ENCODE results near the gene NEK4.

The NEK4 gene

DNA sequence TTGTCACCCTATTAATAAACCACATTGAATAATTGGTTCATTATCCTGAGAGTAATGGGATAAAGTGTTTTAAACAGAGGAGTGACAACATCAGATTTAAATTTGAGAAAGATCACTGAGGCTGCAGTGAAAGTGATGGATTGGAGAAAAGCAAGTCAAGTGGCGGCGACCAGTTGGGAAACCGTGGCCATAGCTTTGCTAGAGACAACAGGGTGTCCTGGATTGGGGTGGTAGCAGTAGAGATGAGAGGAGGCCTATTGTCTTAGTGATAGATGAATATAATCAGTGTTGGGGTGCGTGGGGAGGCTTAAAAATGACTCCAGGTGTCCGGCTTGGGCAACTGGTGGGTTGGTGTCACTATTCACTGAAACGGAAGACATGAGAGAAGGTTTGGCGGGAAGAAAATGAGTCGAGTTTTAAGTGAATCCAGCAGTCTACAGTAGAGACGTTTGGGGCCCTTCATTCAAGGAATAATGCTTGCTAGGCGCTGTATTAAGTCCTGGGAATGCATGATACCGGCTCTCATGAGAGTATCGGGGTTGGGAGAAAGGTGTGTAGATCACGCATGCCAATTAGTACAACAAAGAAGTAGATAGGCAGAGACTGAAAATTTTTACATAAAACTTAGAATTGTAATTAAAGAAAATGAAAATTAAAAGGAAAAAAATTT, 819 bp downstream of the NEK4 start:
- Histone ChIP-seq H3K27me3 (ENCODE audit: insufficient read depth, low read depth, severe bottlenecking) (no peaks in the 10 kb centered on the region), H3K9me3 (ENCODE audit: severe bottlenecking) (no peaks in the 10 kb centered on the region), H3K27ac (peak overlapping the region; percentile 79), H3K36me3 (peaks cover 28% of the 10 kb centered on the region), H3K4me3 (ENCODE audit: low read depth, low read length) (peak overlapping the region; percentile 74)
- DNase-seq, result no peak
- TF ChIP-seq, protein P1, sequence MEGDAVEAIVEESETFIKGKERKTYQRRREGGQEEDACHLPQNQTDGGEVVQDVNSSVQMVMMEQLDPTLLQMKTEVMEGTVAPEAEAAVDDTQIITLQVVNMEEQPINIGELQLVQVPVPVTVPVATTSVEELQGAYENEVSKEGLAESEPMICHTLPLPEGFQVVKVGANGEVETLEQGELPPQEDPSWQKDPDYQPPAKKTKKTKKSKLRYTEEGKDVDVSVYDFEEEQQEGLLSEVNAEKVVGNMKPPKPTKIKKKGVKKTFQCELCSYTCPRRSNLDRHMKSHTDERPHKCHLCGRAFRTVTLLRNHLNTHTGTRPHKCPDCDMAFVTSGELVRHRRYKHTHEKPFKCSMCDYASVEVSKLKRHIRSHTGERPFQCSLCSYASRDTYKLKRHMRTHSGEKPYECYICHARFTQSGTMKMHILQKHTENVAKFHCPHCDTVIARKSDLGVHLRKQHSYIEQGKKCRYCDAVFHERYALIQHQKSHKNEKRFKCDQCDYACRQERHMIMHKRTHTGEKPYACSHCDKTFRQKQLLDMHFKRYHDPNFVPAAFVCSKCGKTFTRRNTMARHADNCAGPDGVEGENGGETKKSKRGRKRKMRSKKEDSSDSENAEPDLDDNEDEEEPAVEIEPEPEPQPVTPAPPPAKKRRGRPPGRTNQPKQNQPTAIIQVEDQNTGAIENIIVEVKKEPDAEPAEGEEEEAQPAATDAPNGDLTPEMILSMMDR (IDR thresholded peaks at IDR 0.05; ENCODE audit: low read depth, low read length), result no peak

DNA sequence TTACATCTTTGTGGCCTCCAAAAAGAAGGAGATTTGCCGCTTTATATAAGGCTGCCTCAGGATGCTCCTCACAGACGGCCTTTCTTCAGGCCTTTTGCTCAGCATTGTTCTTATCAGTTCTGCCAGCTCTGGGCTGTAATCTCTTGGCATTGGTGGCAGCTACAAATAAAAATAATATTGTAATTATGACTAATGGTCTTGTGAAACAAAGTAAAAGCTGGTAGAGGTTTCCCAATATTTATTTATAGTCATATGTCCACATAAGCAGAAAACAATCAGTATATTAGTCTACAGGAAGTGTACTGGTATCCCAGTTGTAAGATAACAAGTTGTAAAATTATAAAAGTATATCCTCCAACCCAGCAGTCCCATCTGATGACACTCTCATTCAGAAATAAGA, 7.3 kb downstream of the NEK4 start:
- no peak overlapping the region for H3K4me3 ChIP-seq (ENCODE audit: low read depth, low read length)
- H3K27me3 ChIP-seq (ENCODE audit: insufficient read depth, low read depth, severe bottlenecking), result no peaks in the 10 kb centered on the region
- no peak overlapping the region for H3K27ac ChIP-seq
- H3K9me3 ChIP-seq (ENCODE audit: severe bottlenecking), result no peaks in the 10 kb centered on the region
- DNase-seq, result no peak
- peaks cover 83% of the 10 kb centered on the region for H3K36me3 ChIP-seq
- TF ChIP-seq, protein P1 (IDR thresholded peaks at IDR 0.05; ENCODE audit: low read depth, low read length), result no peak

DNA sequence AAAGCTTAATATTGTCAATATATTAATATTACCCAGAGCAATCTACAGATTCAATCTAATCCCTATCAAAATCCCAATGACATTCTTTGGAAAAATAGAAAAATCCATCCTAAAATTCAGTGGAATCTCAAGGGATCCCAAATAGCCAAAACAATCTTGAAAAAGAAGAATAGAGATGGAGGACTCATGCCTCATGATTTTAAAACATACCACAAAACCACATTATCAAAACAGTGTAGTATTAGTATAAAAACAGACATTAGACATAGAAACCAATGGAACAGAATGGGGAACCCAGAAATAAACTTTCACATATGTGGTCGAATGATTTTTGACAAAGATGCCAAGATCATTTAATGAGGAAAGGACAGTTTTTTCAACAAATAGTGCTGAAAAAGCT, 14.6 kb downstream of the NEK4 start:
- H3K36me3 ChIP-seq, result peaks cover 76% of the 10 kb centered on the region

DNA sequence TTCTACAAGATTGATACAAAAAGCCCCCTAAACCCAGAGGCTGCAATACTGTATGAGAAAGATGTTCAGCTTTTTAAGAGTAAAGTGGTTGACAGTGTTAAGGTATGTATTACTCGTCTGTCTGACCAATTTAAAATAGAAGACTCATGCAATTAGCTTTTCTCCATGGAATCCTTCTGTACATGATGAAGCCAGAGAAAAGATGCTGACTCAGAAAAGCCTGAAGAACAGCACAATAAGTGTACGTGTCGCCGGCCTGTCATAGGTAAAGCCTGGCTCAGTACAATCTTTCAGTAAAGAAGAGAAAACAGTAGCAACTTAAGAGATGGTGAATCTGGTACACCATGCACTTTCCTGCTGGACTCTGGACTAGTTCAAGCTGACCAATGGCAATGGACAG, 16.4 kb downstream of the NEK4 start:
- H3K27ac ChIP-seq, result no peak overlapping the region
- H3K4me3 ChIP-seq (ENCODE audit: low read depth, low read length), result no peak overlapping the region
- no peaks in the 10 kb centered on the region for H3K9me3 ChIP-seq (ENCODE audit: severe bottlenecking)
- DNase-seq, result no peak
- TF ChIP-seq, protein P1 (IDR thresholded peaks at IDR 0.05; ENCODE audit: low read depth, low read length), result no peak
- H3K27me3 ChIP-seq (ENCODE audit: insufficient read depth, low read depth, severe bottlenecking), result no peaks in the 10 kb centered on the region
- H3K36me3 ChIP-seq, result peaks cover 76% of the 10 kb centered on the region

More for the DNA sequence above, 14.6 kb downstream of the NEK4 start:
- TF ChIP-seq, protein P1 (IDR thresholded peaks at IDR 0.05; ENCODE audit: low read depth, low read length), result no peak
- Histone ChIP-seq H3K9me3 (ENCODE audit: severe bottlenecking) (no peaks in the 10 kb centered on the region), H3K4me3 (ENCODE audit: low read depth, low read length) (no peak overlapping the region), H3K27me3 (ENCODE audit: insufficient read depth, low read depth, severe bottlenecking) (no peaks in the 10 kb centered on the region), H3K27ac (no peak overlapping the region)
- DNase-seq, result no peak

DNA sequence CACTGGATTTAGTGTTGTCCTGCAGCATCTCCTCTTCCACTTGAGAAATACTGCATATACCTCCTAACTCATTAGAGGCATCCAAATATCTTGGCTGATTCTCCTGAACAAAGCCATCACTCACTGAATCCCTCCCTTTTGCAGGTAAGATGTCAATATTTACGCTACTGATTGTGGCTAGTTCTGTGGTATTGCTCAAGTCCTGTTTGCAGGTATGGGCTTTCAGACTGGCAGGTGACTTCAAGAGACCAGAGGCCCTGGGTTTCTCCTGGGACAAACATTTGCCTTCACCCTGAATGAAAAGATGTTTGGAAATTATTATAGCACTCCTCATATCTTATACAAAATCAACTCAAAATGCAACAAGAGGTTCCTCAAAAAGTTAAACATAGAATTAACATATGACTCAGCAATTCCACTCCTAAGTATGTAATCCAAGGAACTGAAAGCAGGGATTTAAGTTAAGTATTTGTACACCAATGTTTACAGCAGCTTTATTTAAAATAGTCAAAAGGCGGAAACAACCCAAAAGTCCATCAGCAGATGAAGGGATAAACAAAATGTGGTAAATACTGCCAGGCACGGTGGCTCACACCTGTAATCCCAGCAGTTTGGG, 18.6 kb downstream of the NEK4 start:
- TF ChIP-seq, protein P1 (IDR thresholded peaks at IDR 0.05; ENCODE audit: low read depth, low read length), result no peak

More for the DNA sequence above, 18.6 kb downstream of the NEK4 start:
- no peaks in the 10 kb centered on the region for H3K9me3 ChIP-seq (ENCODE audit: severe bottlenecking)
- no peak for DNase-seq
- H3K4me3 ChIP-seq (ENCODE audit: low read depth, low read length), result no peak overlapping the region
- H3K27me3 ChIP-seq (ENCODE audit: insufficient read depth, low read depth, severe bottlenecking), result no peaks in the 10 kb centered on the region
- peaks cover 76% of the 10 kb centered on the region for H3K36me3 ChIP-seq
- no peak overlapping the region for H3K27ac ChIP-seq

All from WERI-Rb-1 (cell line).